ENCODE data around the gene MAD2L1BP.

Gene MAD2L1BP

GRCh38 chr6:43681303-43681702 is 45.7 kb downstream of the MAD2L1BP start:
- Histone ChIP-seq H3K9me3 (ENCODE audit: control extremely low read depth in 1 of 5, control insufficient read depth in 4 of 5, insufficient read depth in 2 of 5, low read depth in 1 of 5, low read length in 4 of 5) (no peaks in the 10 kb centered on the region), H3K36me3 (ENCODE audit: control insufficient read depth in 4 of 4, insufficient read depth in 4 of 4, low read length in 3 of 4) (peaks cover 34 to 71% (median 45%) of the 10 kb centered on the region in 4 experiments), H3K27ac (ENCODE audit: insufficient read depth in 1 of 2, low read depth in 1 of 2, low read length in 2 of 2, poor library complexity in 1 of 2, severe bottlenecking in 2 of 2) (no peak overlapping the region), H3K27me3 (replicated peaks in 2 of 5; ENCODE audit: control insufficient read depth in 4 of 5, insufficient read depth in 5 of 5, low read length in 4 of 5) (no peaks in the 10 kb centered on the region), H3K4me3 (ENCODE audit: control insufficient read depth in 1 of 7, extremely low read depth in 1 of 7, insufficient read depth in 4 of 7, low read depth in 2 of 7, low read length in 6 of 7) (no peak overlapping the region), H3K4me1 (ENCODE audit: control extremely low read depth in 1 of 4, control insufficient read depth in 4 of 4, insufficient read depth in 4 of 4, low read length in 3 of 4) (peaks cover 0 to 13% (median 0%) of the 10 kb centered on the region in 4 experiments)
- 97% methylated on average over 5 of the region's 5 CpGs for WGBS (ENCODE audit: insufficient coverage)
- CTCF ChIA-PET, result interaction anchor here (0.6 to 9.5 kb wide), 4 partner anchors 8 to 398 kb away, joined by 3 to 64 read pairs (median 3); no protein-coding TSS in a partner anchor
- no peak for DNase-seq
- POLR2A ChIA-PET, result no interaction called here

GRCh38 chr6:43682724-43683429 is 47.2 kb downstream of the MAD2L1BP start:
- no peak for DNase-seq
- Histone ChIP-seq H3K27me3 (replicated peaks in 2 of 5; ENCODE audit: control insufficient read depth in 4 of 5, insufficient read depth in 5 of 5, low read length in 4 of 5) (no peaks in the 10 kb centered on the region), H3K4me3 (ENCODE audit: control insufficient read depth in 1 of 7, extremely low read depth in 1 of 7, insufficient read depth in 4 of 7, low read depth in 2 of 7, low read length in 6 of 7) (no peak overlapping the region), H3K36me3 (ENCODE audit: control insufficient read depth in 4 of 4, insufficient read depth in 4 of 4, low read length in 3 of 4) (peaks cover 21 to 55% (median 36%) of the 10 kb centered on the region in 4 experiments), H3K27ac (ENCODE audit: insufficient read depth in 1 of 2, low read depth in 1 of 2, low read length in 2 of 2, poor library complexity in 1 of 2, severe bottlenecking in 2 of 2) (no peak overlapping the region), H3K9me3 (ENCODE audit: control extremely low read depth in 1 of 5, control insufficient read depth in 4 of 5, insufficient read depth in 2 of 5, low read depth in 1 of 5, low read length in 4 of 5) (no peaks in the 10 kb centered on the region), H3K4me1 (ENCODE audit: control extremely low read depth in 1 of 4, control insufficient read depth in 4 of 4, insufficient read depth in 4 of 4, low read length in 3 of 4) (peaks cover 6 to 24% (median 7%) of the 10 kb centered on the region in 4 experiments)
- WGBS (ENCODE audit: insufficient coverage), result 100% methylated on average over 6 of the region's 8 CpGs
- POLR2A ChIA-PET, result interaction anchor here (0.8 kb wide), 1 partner anchor 14 kb away, joined by 5 read pairs; no protein-coding TSS in a partner anchor
- CTCF ChIA-PET, result interaction anchor here (1.2 to 9.5 kb wide), 3 partner anchors 16 to 396 kb away, joined by 3 to 64 read pairs (median 3); no protein-coding TSS in a partner anchor

- DNase-seq, result peak in 2 of 3 donors; percentile 22 to 23
- Histone ChIP-seq H3K4me3 (ENCODE audit: control insufficient read depth in 1 of 7, extremely low read depth in 1 of 7, insufficient read depth in 4 of 7, low read depth in 2 of 7, low read length in 6 of 7) (no peak overlapping the region), H3K4me1 (ENCODE audit: control extremely low read depth in 1 of 4, control insufficient read depth in 4 of 4, insufficient read depth in 4 of 4, low read length in 3 of 4) (peaks cover 7 to 27% (median 12%) of the 10 kb centered on the region in 4 experiments), H3K9me3 (ENCODE audit: control extremely low read depth in 1 of 5, control insufficient read depth in 4 of 5, insufficient read depth in 2 of 5, low read depth in 1 of 5, low read length in 4 of 5) (no peaks in the 10 kb centered on the region), H3K27me3 (replicated peaks in 2 of 5; ENCODE audit: control insufficient read depth in 4 of 5, insufficient read depth in 5 of 5, low read length in 4 of 5) (no peaks in the 10 kb centered on the region), H3K36me3 (ENCODE audit: control insufficient read depth in 4 of 4, insufficient read depth in 4 of 4, low read length in 3 of 4) (peaks cover 11 to 45% (median 28%) of the 10 kb centered on the region in 4 experiments), H3K27ac (ENCODE audit: insufficient read depth in 1 of 2, low read depth in 1 of 2, low read length in 2 of 2, poor library complexity in 1 of 2, severe bottlenecking in 2 of 2) (no peak overlapping the region)
- WGBS (ENCODE audit: insufficient coverage), result 82% methylated on average over 1 of the region's 1 CpG
- ChIA-PET CTCF (interaction anchor here (1.2 to 9.5 kb wide), 2 partner anchors 17 to 22 kb away, joined by 3 to 64 read pairs; no protein-coding TSS in a partner anchor), POLR2A (interaction anchor here (0.8 kb wide), 1 partner anchor 15 kb away, joined by 5 read pairs; no protein-coding TSS in a partner anchor)
Observed at GRCh38 chr6:43683708-43684455, 48.2 kb downstream of the MAD2L1BP start.

GRCh38 chr6:43687079-43687436 is 51.4 kb downstream of the MAD2L1BP start:
- H3K9me3 ChIP-seq (ENCODE audit: control extremely low read depth in 1 of 5, control insufficient read depth in 4 of 5, insufficient read depth in 2 of 5, low read depth in 1 of 5, low read length in 4 of 5), result no peaks in the 10 kb centered on the region
- peaks cover 0 to 18% (median 7%) of the 10 kb centered on the region in 4 experiments for H3K36me3 ChIP-seq (ENCODE audit: control insufficient read depth in 4 of 4, insufficient read depth in 4 of 4, low read length in 3 of 4)
- H3K4me3 ChIP-seq (ENCODE audit: control insufficient read depth in 1 of 7, extremely low read depth in 1 of 7, insufficient read depth in 4 of 7, low read depth in 2 of 7, low read length in 6 of 7), result peak overlapping the region; percentile 91 to 98 (median 94)
- POLR2A ChIA-PET, result no interaction called here
- H3K27me3 ChIP-seq (replicated peaks in 2 of 5; ENCODE audit: control insufficient read depth in 4 of 5, insufficient read depth in 5 of 5, low read length in 4 of 5), result peaks cover 0 to 4% (median 3%) of the 10 kb centered on the region in 5 experiments
- no peak for DNase-seq
- 12% methylated on average over 9 of the region's 10 CpGs for WGBS (ENCODE audit: insufficient coverage)
- CTCF ChIA-PET, result interaction anchor here (1.0 to 4.7 kb wide), 3 partner anchors 9 to 22 kb away, joined by 3 to 17 read pairs (median 3); no protein-coding TSS in a partner anchor
- H3K27ac ChIP-seq (ENCODE audit: insufficient read depth in 1 of 2, low read depth in 1 of 2, low read length in 2 of 2, poor library complexity in 1 of 2, severe bottlenecking in 2 of 2), result peak overlapping the region; percentile 76 to 83
- peaks cover 7 to 27% (median 12%) of the 10 kb centered on the region in 4 experiments for H3K4me1 ChIP-seq (ENCODE audit: control extremely low read depth in 1 of 4, control insufficient read depth in 4 of 4, insufficient read depth in 4 of 4, low read length in 3 of 4)

GRCh38 chr6:43687437-43688347 is 52.1 kb downstream of the MAD2L1BP start, which contains the start of gene MRPS18A:
TSS of gene MRPS18A (minus strand) at chr6:43687791. CDS start at chr6:43687779, 12 bp downstream.
- WGBS (ENCODE audit: insufficient coverage), result 9% methylated on average over 38 of the region's 43 CpGs
- peak within 1 kb of the TSS; percentile 76 to 83 for H3K27ac ChIP-seq (ENCODE audit: insufficient read depth in 1 of 2, low read depth in 1 of 2, low read length in 2 of 2, poor library complexity in 1 of 2, severe bottlenecking in 2 of 2)
- peaks cover 0 to 4% (median 3%) of the 10 kb centered on the region in 5 experiments for H3K27me3 ChIP-seq (replicated peaks in 2 of 5; ENCODE audit: control insufficient read depth in 4 of 5, insufficient read depth in 5 of 5, low read length in 4 of 5)
- DNase-seq, result peak; percentile 51 to 64 (median 53)
- ChIA-PET CTCF (interaction anchor here (0.9 to 4.7 kb wide), 8 partner anchors 9 to 391 kb away, joined by 3 to 17 read pairs (median 4); no protein-coding TSS in a partner anchor), POLR2A (no interaction called here)
- peak within 1 kb of the TSS; percentile 91 to 98 (median 94) for H3K4me3 ChIP-seq (ENCODE audit: control insufficient read depth in 1 of 7, extremely low read depth in 1 of 7, insufficient read depth in 4 of 7, low read depth in 2 of 7, low read length in 6 of 7)
- H3K4me1 ChIP-seq (ENCODE audit: control extremely low read depth in 1 of 4, control insufficient read depth in 4 of 4, insufficient read depth in 4 of 4, low read length in 3 of 4), result peaks cover 7 to 27% (median 12%) of the 10 kb centered on the region in 4 experiments
- H3K36me3 ChIP-seq (ENCODE audit: control insufficient read depth in 4 of 4, insufficient read depth in 4 of 4, low read length in 3 of 4), result peaks cover 0 to 11% (median 5%) of the 10 kb centered on the region in 4 experiments
- H3K9me3 ChIP-seq (ENCODE audit: control extremely low read depth in 1 of 5, control insufficient read depth in 4 of 5, insufficient read depth in 2 of 5, low read depth in 1 of 5, low read length in 4 of 5), result no peaks in the 10 kb centered on the region

- no peak for DNase-seq
- ChIA-PET CTCF (interaction anchor here (0.7 to 4.7 kb wide), 6 partner anchors 8 to 534 kb away, joined by 3 to 17 read pairs (median 4); partner anchors contain the start of gene SLC29A1), POLR2A (no interaction called here)
- Histone ChIP-seq H3K9me3 (ENCODE audit: control extremely low read depth in 1 of 5, control insufficient read depth in 4 of 5, insufficient read depth in 2 of 5, low read depth in 1 of 5, low read length in 4 of 5) (no peaks in the 10 kb centered on the region), H3K4me1 (ENCODE audit: control extremely low read depth in 1 of 4, control insufficient read depth in 4 of 4, insufficient read depth in 4 of 4, low read length in 3 of 4) (peaks cover 7 to 21% (median 12%) of the 10 kb centered on the region in 4 experiments), H3K4me3 (ENCODE audit: control insufficient read depth in 1 of 7, extremely low read depth in 1 of 7, insufficient read depth in 4 of 7, low read depth in 2 of 7, low read length in 6 of 7) (no peak overlapping the region), H3K36me3 (ENCODE audit: control insufficient read depth in 4 of 4, insufficient read depth in 4 of 4, low read length in 3 of 4) (peaks cover 0 to 2% (median 0%) of the 10 kb centered on the region in 4 experiments), H3K27me3 (replicated peaks in 2 of 5; ENCODE audit: control insufficient read depth in 4 of 5, insufficient read depth in 5 of 5, low read length in 4 of 5) (peaks cover 0 to 4% (median 3%) of the 10 kb centered on the region in 5 experiments), H3K27ac (ENCODE audit: insufficient read depth in 1 of 2, low read depth in 1 of 2, low read length in 2 of 2, poor library complexity in 1 of 2, severe bottlenecking in 2 of 2) (no peak overlapping the region)
- WGBS (ENCODE audit: insufficient coverage), result 100% methylated on average over 1 of the region's 2 CpGs
Observed at GRCh38 chr6:43689421-43689820, 53.8 kb downstream of the MAD2L1BP start.

Measured in common myeloid progenitor, CD34-positive (primary cell).